HepG2 (cell line): ENCODE results near the gene SHQ1. TPM values are rescaled to one million over a fixed set of nuclear protein-coding genes. Genes with fewer than 3 reads are reported as not detected.

Experiments
- ATAC-seq: fragments of 200-7000 bp; cut with Tn5 transposase; 3 replicates; pipeline ENCODE4 v1.9.1; 2020; ENCODE audit warnings: mild to moderate bottlenecking, moderate library complexity
- BruUV-seq: library from RNA; stranded (reverse); fragments of 400-500 nt; replicated peaks from 2 replicates; lab custom pipeline; 2021; lab: Mats Ljungman, UMichigan
- CTCF ChIA-PET: fragments of 300-600 bp; formaldehyde crosslinking; extraction: SDS; loops from one replicate; lab custom pipeline; 2021; ENCODE audit warnings: low total read pairs, inconsistent platforms, low intra/inter-chr PET ratio; lab: Yijun Ruan, JAX
- POLR2A ChIA-PET: fragments of 350-600 bp; sonication (Branson Sonifier 250); formaldehyde crosslinking; loops from one replicate; lab custom pipeline; 2020; ENCODE audit warnings: antibody characterized with exemption, inconsistent platforms; lab: Yijun Ruan, JAX
- DNase-seq: peaks from one replicate; pipeline ENCODE4 v3.0.0-alpha.2; 2015; ENCODE audit warnings: low spot score
- FAIRE-seq: peaks from 3 replicates; lab custom pipeline; 2011; peaks lifted over from hg19 to GRCh38; lab: Jason Lieb, UNC
- H2AFZ ChIP-seq: one replicate; pipeline ENCODE4 v1.6.1; 2011; ENCODE audit warnings: low read length, inconsistent platforms
- H3K27ac ChIP-seq: fragments of 300-600 bp; 3 replicates; pipeline ENCODE4 v1.8.0; 2011; ENCODE audit warnings: mixed run types, mild to moderate bottlenecking, mixed read lengths, low read length, inconsistent platforms; ENCODE audit not compliant: insufficient read depth; ENCODE audit errors: extremely low read length
- H3K27me3 ChIP-seq, 2 experiments: fragments of 200-600 bp in 1 of 2; 2 replicates in 1 of 2; 3 replicates in 1 of 2; pipeline versions ENCODE4 v1.6.0 to v1.8.0; 2011; ENCODE audit warnings: low read length in 2 of 2, mild to moderate bottlenecking in 2 of 2, moderate library complexity in 2 of 2, inconsistent platforms in 1 of 2; ENCODE audit not compliant: insufficient read depth in 2 of 2, control insufficient read depth in 1 of 2
- H3K36me3 ChIP-seq, 2 experiments: fragments of 200-600 bp in 1 of 2; replicated peaks in 1 of 2; 2 replicates in 1 of 2; 3 replicates in 1 of 2; pipeline versions ENCODE4 v1.5.1 to v1.8.0; 2011; ENCODE audit warnings: low read length in 2 of 2, inconsistent platforms in 1 of 2; ENCODE audit not compliant: insufficient read depth in 2 of 2, control insufficient read depth in 1 of 2
- H3K4me1 ChIP-seq: 2 replicates; pipeline ENCODE4 v1.5.1; 2012; ENCODE audit warnings: low read length, inconsistent platforms; ENCODE audit not compliant: insufficient read depth
- H3K4me2 ChIP-seq: 2 replicates; pipeline ENCODE4 v1.6.0; 2011; ENCODE audit warnings: low read depth, low read length, inconsistent platforms
- H3K4me3 ChIP-seq, 3 experiments: fragments of 200-600 bp in 1 of 3; sonication (generic), shearing (Covaris generic) in 1 of 3; replicated peaks in 1 of 3; 2 replicates each; pipeline ENCODE4 v1.5.1; 2011 to 2016; ENCODE audit warnings: low read length in 3 of 3, inconsistent platforms in 2 of 3, low read depth in 2 of 3, mild to moderate bottlenecking in 2 of 3, control low read depth in 1 of 3, mixed read lengths in 1 of 3; ENCODE audit not compliant: insufficient read depth in 1 of 3
- H3K79me2 ChIP-seq: one replicate; pipeline ENCODE4 v1.6.1; 2011; ENCODE audit warnings: low read length, inconsistent platforms; ENCODE audit not compliant: insufficient read depth
- H3K9ac ChIP-seq: 2 replicates; pipeline ENCODE4 v1.6.0; 2011; ENCODE audit warnings: mild to moderate bottlenecking, low read depth, low read length, inconsistent platforms; ENCODE audit not compliant: insufficient read depth
- H3K9me3 ChIP-seq: 2 replicates; pipeline ENCODE4 v1.5.1; 2012; ENCODE audit warnings: mild to moderate bottlenecking, low read length
- H4K20me1 ChIP-seq: 2 replicates; pipeline ENCODE4 v1.6.0; 2011; ENCODE audit warnings: inconsistent platforms, mild to moderate bottlenecking, low read length, moderate library complexity; ENCODE audit not compliant: insufficient read depth
- HNF4G ChIP-seq, 2 experiments: sonication (generic) in 1 of 2; formaldehyde crosslinking in 1 of 2; IDR thresholded peaks; 2 replicates each; pipeline versions ENCODE4 v1.4.0 to v1.6.1; 2011 to 2020; ENCODE audit warnings: borderline replicate concordance in 2 of 2, low read depth in 2 of 2, mild to moderate bottlenecking in 2 of 2, low read length in 1 of 2, missing genetic modification reagents in 1 of 2, moderate library complexity in 1 of 2
- WGBS: methylation state at CpG from one replicate; pipeline ENCODE4 v1.1.6; 2017; ENCODE audit warnings: low lambda C conversion rate; 5-methylcytosine and 5-hydroxymethylcytosine counted together
- in situ Hi-C: cut with HindIII; loops from 2 replicates; pipeline ENCODE4 v1.10.0; 2017; ENCODE audit warnings: low pct_unique_long_range_greater_than_20kb; ENCODE audit not compliant: extremely low pct_ligation_motif_present
- intact Hi-C: fragments of 100-400 bp; cut with micrococcal nuclease; formaldehyde crosslinking; loops from one replicate; pipeline ENCODE4 v1.10.0; 2022; ENCODE audit not compliant: unreplicated experiment
- polyA plus RNA-seq, 8 experiments: library from polyadenylated mRNA; depleted of rRNA in 3 of 8; stranded (reverse) in 7 of 8; unstranded in 1 of 8; fragments of >200 nt; fragmentation: Illumina TruSeq in 4 of 8; extraction: Trizol in 4 of 8; gene quantifications; 2 replicates each; pipeline versions ENCODE4 v1.2.1 to v1.2.3, GENCODE V29; 2011 to 2016; ENCODE audit warnings: low read depth in 4 of 8, missing spikeins in 1 of 8, mixed read lengths in 1 of 8; ENCODE audit not compliant: insufficient read depth in 1 of 8
- total RNA-seq, 5 experiments: library from RNA; depleted of rRNA; stranded (reverse); fragments of >200 nt; fragmentation: Illumina TruSeq; extraction: Trizol; gene quantifications; 2 replicates each; pipeline ENCODE4 v1.2.3, GENCODE V29; 2016; ENCODE audit warnings: low read depth in 1 of 5
- TF ChIP-seq, protein P1 (sequence below): sonication (generic); formaldehyde crosslinking; IDR thresholded peaks from 2 replicates; pipeline ENCODE4 v1.5.1; 2020; ENCODE audit warnings: missing genetic modification reagents, mild to moderate bottlenecking, borderline replicate concordance
- TF ChIP-seq, protein P2 (sequence below): sonication (generic); formaldehyde crosslinking; IDR thresholded peaks from 2 replicates; pipeline ENCODE4 v1.4.0; 2020; ENCODE audit warnings: missing genetic modification reagents; ENCODE audit errors: not compliant biosample characterization

The SHQ1 gene
- total and polyA plus RNA-seq, 2 of the 13 experiments (the other 11 are each of a cell fraction or from before 2014, with no cell fraction given), result 5.5 to 20.3 TPM

DNA sequence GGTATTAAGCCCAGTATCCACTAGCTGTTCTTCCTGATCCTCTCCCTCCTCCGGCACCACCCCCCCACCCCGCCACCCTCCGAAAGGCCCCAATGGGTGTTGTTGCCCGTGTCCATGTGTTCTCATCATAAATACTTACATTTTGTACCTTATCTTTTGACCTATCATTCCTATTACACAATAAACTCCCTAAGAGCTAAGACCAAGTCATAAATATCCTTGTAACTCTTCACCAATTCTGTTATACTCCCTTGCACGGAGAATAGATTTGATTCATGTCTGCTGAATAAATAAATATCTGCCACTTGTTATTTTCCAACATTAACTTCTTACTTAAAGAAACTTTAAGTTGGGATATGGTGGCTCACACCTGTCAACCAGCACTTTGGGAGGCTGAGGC lies 43.9 kb downstream of the SHQ1 start:
- POLR2A ChIA-PET, result no interaction called here
- in situ Hi-C loops, result loop anchor here (25.0 kb wide), 2 partner anchors 842 to 1092 kb away; no protein-coding TSS in a partner anchor
- BruUV-seq, result no TSS peak

DNA sequence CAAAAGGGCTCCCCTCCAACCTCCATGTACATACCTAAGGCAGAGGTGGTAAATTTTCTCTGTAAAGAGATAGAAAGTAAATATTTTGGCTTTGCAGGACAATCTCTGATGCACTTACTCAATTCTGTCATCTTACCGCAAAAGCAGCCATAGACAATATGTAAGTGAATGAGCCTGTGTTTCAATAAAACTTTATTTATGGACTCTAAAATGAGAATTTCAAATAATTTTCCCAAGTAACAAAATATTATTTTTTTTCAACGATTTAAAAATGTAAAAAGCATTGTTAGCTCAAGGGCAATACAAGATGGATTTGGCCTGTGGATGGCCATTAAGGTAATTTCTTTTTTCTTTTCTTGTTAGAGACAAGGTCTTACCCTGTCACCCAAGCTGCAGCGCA lies 44.7 kb downstream of the SHQ1 start:
- H3K9me3 ChIP-seq, result no peaks in the 10 kb centered on the region
- FAIRE-seq (no peak), DNase-seq (no peak)
- H3K27me3 ChIP-seq, result no peaks in the 10 kb centered on the region
- no peak overlapping the region for H2AFZ ChIP-seq
- H3K9ac ChIP-seq, result no peak overlapping the region
- ChIA-PET CTCF (no interaction called here), POLR2A (no interaction called here)
- H3K79me2 ChIP-seq, result no peaks in the 10 kb centered on the region
- in situ Hi-C loops, result loop anchor here (25.0 kb wide), 2 partner anchors 841 to 1091 kb away; no protein-coding TSS in a partner anchor
- WGBS, result 92% methylated on average over 3 of the region's 3 CpGs
- intact Hi-C loops, result no loop called here
- H3K4me3 ChIP-seq, result no peak overlapping the region
- BruUV-seq, result no TSS peak
- H3K36me3 ChIP-seq, result no peaks in the 10 kb centered on the region
- TF ChIP-seq HNF4G (IDR thresholded peaks at IDR 0.05; ENCODE audit: borderline replicate concordance, low read depth, low read length), result no peak
- no peak for TF ChIP-seq HNF4G (CRISPR knock-in tag; IDR thresholded peaks at IDR 0.05; ENCODE audit: borderline replicate concordance, low read depth)
- TF ChIP-seq, protein P1, sequence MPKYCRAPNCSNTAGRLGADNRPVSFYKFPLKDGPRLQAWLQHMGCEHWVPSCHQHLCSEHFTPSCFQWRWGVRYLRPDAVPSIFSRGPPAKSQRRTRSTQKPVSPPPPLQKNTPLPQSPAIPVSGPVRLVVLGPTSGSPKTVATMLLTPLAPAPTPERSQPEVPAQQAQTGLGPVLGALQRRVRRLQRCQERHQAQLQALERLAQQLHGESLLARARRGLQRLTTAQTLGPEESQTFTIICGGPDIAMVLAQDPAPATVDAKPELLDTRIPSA (CRISPR knock-in tag), result no peak
- TF ChIP-seq, all 625 proteins: peak for 0
- no peak for ATAC-seq
- no peaks in the 10 kb centered on the region for H3K4me1 ChIP-seq
- H4K20me1 ChIP-seq, result no peaks in the 10 kb centered on the region
- H3K4me2 ChIP-seq, result no peak overlapping the region
- H3K27ac ChIP-seq, result no peak overlapping the region

More for the DNA sequence above, 43.9 kb downstream of the SHQ1 start:
- Histone ChIP-seq H3K27ac (no peak overlapping the region), H4K20me1 (no peaks in the 10 kb centered on the region), H2AFZ (no peak overlapping the region), H3K9ac (no peak overlapping the region), H3K79me2 (no peaks in the 10 kb centered on the region)
- CTCF ChIA-PET, result no interaction called here
- TF ChIP-seq, protein P2, sequence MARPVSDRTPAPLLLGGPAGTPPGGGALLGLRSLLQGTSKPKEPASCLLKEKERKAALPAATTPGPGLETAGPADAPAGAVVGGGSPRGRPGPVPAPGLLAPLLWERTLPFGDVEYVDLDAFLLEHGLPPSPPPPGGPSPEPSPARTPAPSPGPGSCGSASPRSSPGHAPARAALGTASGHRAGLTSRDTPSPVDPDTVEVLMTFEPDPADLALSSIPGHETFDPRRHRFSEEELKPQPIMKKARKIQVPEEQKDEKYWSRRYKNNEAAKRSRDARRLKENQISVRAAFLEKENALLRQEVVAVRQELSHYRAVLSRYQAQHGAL, result no peak
- TF ChIP-seq, all 625 proteins: peak for 0
- DNase-seq, result no peak
- intact Hi-C loops, result no loop called here
- WGBS, result 95% methylated on average over 5 of the region's 5 CpGs
- FAIRE-seq, result no peak
- H3K27me3 ChIP-seq, result no peaks in the 10 kb centered on the region
- H3K4me2 ChIP-seq, result no peak overlapping the region
- H3K9me3 ChIP-seq, result no peaks in the 10 kb centered on the region
- H3K4me1 ChIP-seq, result no peaks in the 10 kb centered on the region
- ATAC-seq, result no peak
- H3K36me3 ChIP-seq, result 0 out of 5 replicates have a peak, but pooled peaks cover 0 to 4% of the 10 kb centered on the region in 2 experiments
- H3K4me3 ChIP-seq, result no peak overlapping the region
